ENCODE measurements around the gene TRIM66.

- TF ChIP-seq CTCF (IDR thresholded peaks at IDR 0.05) (no peak), ZFX (IDR thresholded peaks at IDR 0.05; ENCODE audit: borderline replicate concordance) (no peak)
Measured at GRCh38 chr11:8639655-8640054, 42.8 kb downstream of the TRIM66 start.

Measured in 22Rv1 (cell line).